C4-2B (cell line): ENCODE data around the gene KCNJ6.

Experiments used
- CTCF ChIP-seq: fragments of 450-650 bp; conservative IDR thresholded peaks from 2 replicates; pipeline ENCODE4 v1.5.1; 2017; ENCODE audit warnings: mild to moderate bottlenecking
- ZFX ChIP-seq: fragments of 450-650 bp; IDR thresholded peaks from 2 replicates; pipeline ENCODE4 v1.6.1; 2017

GRCh38 chr21:37805266-37805665 lies 111.0 kb downstream of the KCNJ6 start:
- TF ChIP-seq CTCF: no peak
- no peak for TF ChIP-seq ZFX
